HEK293T (cell line): Measurements from ENCODE around the gene EPHA4.

Experiments used
- ARNT ChIP-seq: fragments of 450-650 bp; IDR thresholded peaks from 2 replicates; pipeline ENCODE4 v1.6.1; 2017; ENCODE audit warnings: mild to moderate bottlenecking
- BHLHE40 ChIP-seq: fragments of 450-650 bp; IDR thresholded peaks from 2 replicates; pipeline ENCODE4 v1.6.1; 2016; ENCODE audit warnings: mild to moderate bottlenecking, moderate library complexity, borderline replicate concordance
- CTBP1 ChIP-seq: fragments of 450-650 bp; IDR thresholded peaks from 2 replicates; pipeline ENCODE4 v1.6.1; 2016; ENCODE audit warnings: borderline replicate concordance
- ELF4 ChIP-seq: fragments of 450-650 bp; IDR thresholded peaks from 2 replicates; pipeline ENCODE4 v1.6.1; 2017; ENCODE audit warnings: antibody characterized with exemption
- FOXK2 ChIP-seq: fragments of 450-650 bp; IDR thresholded peaks from 2 replicates; pipeline ENCODE4 v1.6.1; 2016; ENCODE audit warnings: mild to moderate bottlenecking
- FOXM1 ChIP-seq: fragments of 450-650 bp; IDR thresholded peaks from 2 replicates; pipeline ENCODE4 v1.6.1; 2017; ENCODE audit warnings: mild to moderate bottlenecking, borderline replicate concordance
- SP1 ChIP-seq: fragments of 450-650 bp; IDR thresholded peaks from 2 replicates; pipeline ENCODE4 v1.6.1; 2017
- SUZ12 ChIP-seq: fragments of 450-650 bp; IDR thresholded peaks from 2 replicates; pipeline ENCODE4 v1.6.1; 2016; ENCODE audit warnings: mild to moderate bottlenecking

DNA sequence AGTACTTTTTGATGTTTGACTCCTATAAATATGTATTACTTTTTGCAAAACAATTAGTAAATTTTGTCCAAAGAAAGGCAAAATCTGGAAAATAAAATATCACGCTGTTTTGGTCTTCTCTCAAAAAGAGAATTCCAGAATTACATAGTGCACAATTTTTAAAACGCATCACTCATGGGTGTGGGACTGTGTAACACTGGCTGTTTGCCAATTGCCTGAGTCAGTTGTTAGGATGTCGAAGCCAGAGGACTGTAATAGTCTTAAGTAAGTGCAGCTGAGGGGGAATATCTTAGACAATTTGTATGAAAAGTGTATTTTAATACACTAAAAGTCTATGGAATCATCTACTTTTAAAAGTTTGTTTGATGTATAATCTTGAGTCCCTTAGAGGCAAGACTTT is 24.1 kb upstream of the EPHA4 start:
- TF ChIP-seq ELF4 (no peak), FOXM1 (no peak), FOXK2 (no peak), BHLHE40 (no peak), SUZ12 (no peak), ARNT (no peak), SP1 (no peak), CTBP1 (no peak)
